Esophagus muscularis mucosa (tissue), 4 donors: Measurements from ENCODE around the gene ADAMTS16. TPM values are rescaled to one million over a fixed set of nuclear protein-coding genes. Genes with fewer than 3 reads are reported as not detected.
A peak's percentile ranks its signal among the peaks of the same experiment; 100 is the strongest.
"Not testable (repeated sequence)": the region's sequence is repeated elsewhere in the genome, so short reads cannot be mapped to it uniquely, and the experiment has no call there.

Experiments used
- DNase-seq: peaks from one replicate; pipeline ENCODE4 v3.0.0-alpha.2; 2017; ENCODE audit errors: extremely low spot score
- H3K27ac ChIP-seq, 4 donors: fragments of 200-600 bp; sonication (generic); replicated peaks in 1 of 4; 1 replicate in 3 of 4; 2 replicates in 1 of 4; pipeline ENCODE4 v1.5.1; 2016 to 2019; ENCODE audit warnings: mild to moderate bottlenecking in 1 of 4
- H3K27me3 ChIP-seq, 4 donors: fragments of 200-600 bp; sonication (generic); one replicate each; pipeline versions ENCODE4 v1.5.1 to v1.6.0; 2016 to 2019
- H3K36me3 ChIP-seq, 4 donors: fragments of 200-600 bp; sonication (generic); one replicate each; pipeline ENCODE4 v1.5.1; 2016 to 2019
- H3K4me1 ChIP-seq, 4 donors: fragments of 200-600 bp; sonication (generic); one replicate each; pipeline ENCODE4 v1.5.1; 2016 to 2019
- H3K4me3 ChIP-seq, 4 donors: fragments of 200-600 bp; sonication (generic); 1 replicate in 2 of 4; 2 replicates in 2 of 4; pipeline ENCODE4 v1.5.1; 2016 to 2019; ENCODE audit warnings: mild to moderate bottlenecking in 4 of 4, moderate library complexity in 1 of 4
- H3K9me3 ChIP-seq, 4 donors: fragments of 200-600 bp; sonication (generic); 1 replicate in 3 of 4; 2 replicates in 1 of 4; pipeline ENCODE4 v1.5.1; 2016 to 2019
- EP300 ChIP-seq: sonication (generic); formaldehyde crosslinking; IDR thresholded peaks from one replicate; pipeline ENCODE4 v1.6.1; 2017; ENCODE audit warnings: antibody characterized with exemption
- POLR2A ChIP-seq: fragments of 450-650 bp; IDR thresholded peaks from one replicate; pipeline ENCODE4 v1.6.1; 2017; ENCODE audit warnings: antibody characterized with exemption, moderate library complexity, mild to moderate bottlenecking, low read depth
- POLR2AphosphoS5 ChIP-seq, 2 donors: sonication (generic); formaldehyde crosslinking; IDR thresholded peaks; one replicate each; pipeline ENCODE4 v1.6.1; 2017; ENCODE audit warnings: antibody characterized with exemption in 2 of 2
- WGBS: methylation state at CpG from one replicate; pipeline ENCODE4 v1.1.5; 2018; 5-methylcytosine and 5-hydroxymethylcytosine counted together
- intact Hi-C: fragments of 100-400 bp; cut with DNase I; formaldehyde crosslinking; loops from one replicate; pipeline ENCODE4 v1.15.1; 2023
- total RNA-seq, 4 donors: library from RNA; depleted of rRNA; stranded (reverse); fragments of >200 nt; gene quantifications; one replicate each; pipeline versions ENCODE4 v1.1.0 to v1.2.1, GENCODE V29; 2016
- TF ChIP-seq, protein P1 (sequence below), 3 experiments: fragments of 200-600 bp in 2 of 3; fragments of 450-650 bp in 1 of 3; sonication (generic) in 2 of 3; IDR thresholded peaks; one replicate each; pipeline ENCODE4 v1.5.1; 2017 to 2019; ENCODE audit warnings: antibody characterized with exemption in 3 of 3, mild to moderate bottlenecking in 2 of 3, moderate library complexity in 1 of 3

Gene ADAMTS16
- total RNA-seq, 4 donors from 2014 or later, result 0.42 to 1.1 (median 0.50) TPM; not detected in 1

DNA sequence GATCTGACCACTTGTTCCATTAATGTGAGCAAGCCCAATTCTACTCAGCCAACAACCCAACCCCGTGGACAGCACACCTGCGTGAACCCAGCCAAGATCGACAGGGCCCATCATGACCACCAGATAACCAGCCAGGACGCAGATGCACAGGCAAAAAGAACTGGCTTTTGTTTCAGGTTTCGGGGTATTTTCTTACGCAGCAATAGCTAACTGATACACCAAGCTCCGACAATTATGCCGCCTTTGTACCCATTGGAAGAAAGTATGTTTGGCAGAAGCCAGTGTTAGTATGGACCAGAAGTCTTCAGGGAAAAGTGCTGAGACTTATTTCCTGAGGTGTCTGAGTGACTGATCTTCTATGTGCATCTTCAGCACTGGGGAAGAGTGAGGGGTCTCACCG lies 6.0 kb upstream of the ADAMTS16 start:
- H3K4me3 ChIP-seq, result no peak overlapping the region
- DNase-seq, result no peak
- peaks cover 0 to 5% (median 1%) of the 10 kb centered on the region in 4 donors for H3K9me3 ChIP-seq
- intact Hi-C loops, result no loop called here
- peaks cover 0 to 26% (median 0%) of the 10 kb centered on the region in 4 donors for H3K27me3 ChIP-seq
- TF ChIP-seq POLR2A, result no peak
- TF ChIP-seq, protein P1, sequence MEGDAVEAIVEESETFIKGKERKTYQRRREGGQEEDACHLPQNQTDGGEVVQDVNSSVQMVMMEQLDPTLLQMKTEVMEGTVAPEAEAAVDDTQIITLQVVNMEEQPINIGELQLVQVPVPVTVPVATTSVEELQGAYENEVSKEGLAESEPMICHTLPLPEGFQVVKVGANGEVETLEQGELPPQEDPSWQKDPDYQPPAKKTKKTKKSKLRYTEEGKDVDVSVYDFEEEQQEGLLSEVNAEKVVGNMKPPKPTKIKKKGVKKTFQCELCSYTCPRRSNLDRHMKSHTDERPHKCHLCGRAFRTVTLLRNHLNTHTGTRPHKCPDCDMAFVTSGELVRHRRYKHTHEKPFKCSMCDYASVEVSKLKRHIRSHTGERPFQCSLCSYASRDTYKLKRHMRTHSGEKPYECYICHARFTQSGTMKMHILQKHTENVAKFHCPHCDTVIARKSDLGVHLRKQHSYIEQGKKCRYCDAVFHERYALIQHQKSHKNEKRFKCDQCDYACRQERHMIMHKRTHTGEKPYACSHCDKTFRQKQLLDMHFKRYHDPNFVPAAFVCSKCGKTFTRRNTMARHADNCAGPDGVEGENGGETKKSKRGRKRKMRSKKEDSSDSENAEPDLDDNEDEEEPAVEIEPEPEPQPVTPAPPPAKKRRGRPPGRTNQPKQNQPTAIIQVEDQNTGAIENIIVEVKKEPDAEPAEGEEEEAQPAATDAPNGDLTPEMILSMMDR (IDR thresholded peaks at IDR 0.05), result no peak
- 94% methylated on average over 9 of the region's 9 CpGs for WGBS
- no peaks in the 10 kb centered on the region for H3K36me3 ChIP-seq
- no peaks in the 10 kb centered on the region for H3K4me1 ChIP-seq
- no peak overlapping the region for H3K27ac ChIP-seq

DNA sequence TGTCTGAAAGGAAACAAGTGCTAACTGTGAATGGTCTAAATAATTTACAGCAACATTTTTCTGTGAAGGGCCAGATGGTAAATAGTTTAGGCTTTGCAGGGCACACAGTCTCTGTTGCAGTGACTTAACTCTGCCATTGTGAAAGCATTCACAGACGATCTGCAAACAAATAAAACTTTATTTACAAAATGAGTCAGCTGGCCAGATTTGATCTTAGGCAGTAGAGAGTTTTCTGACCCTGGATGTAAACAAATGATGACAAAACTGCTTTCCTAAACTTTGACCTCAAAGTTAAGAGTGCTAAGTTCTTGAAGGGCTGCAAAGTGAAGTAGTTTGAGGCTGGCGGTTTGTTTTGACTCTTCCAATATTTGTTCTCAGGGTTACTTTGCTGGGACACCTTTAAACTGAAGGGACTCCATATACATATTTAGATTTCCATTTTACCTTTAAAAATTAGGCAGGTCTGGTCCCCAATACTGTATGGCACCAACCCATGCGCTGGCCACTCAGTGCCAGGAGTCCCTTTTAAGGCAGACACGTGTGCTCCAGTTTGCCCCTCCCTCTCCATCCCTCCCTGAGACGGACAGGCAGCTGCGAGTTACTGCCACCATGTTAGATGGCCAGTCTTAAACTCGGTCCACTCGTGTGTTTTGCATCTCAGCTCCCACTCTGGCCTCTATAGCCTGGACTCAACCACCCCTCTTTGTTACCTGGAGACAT lies 4.0 kb upstream of the ADAMTS16 start:
- intact Hi-C loops, result no loop called here
- 53% methylated on average over 8 of the region's 8 CpGs for WGBS

DNA sequence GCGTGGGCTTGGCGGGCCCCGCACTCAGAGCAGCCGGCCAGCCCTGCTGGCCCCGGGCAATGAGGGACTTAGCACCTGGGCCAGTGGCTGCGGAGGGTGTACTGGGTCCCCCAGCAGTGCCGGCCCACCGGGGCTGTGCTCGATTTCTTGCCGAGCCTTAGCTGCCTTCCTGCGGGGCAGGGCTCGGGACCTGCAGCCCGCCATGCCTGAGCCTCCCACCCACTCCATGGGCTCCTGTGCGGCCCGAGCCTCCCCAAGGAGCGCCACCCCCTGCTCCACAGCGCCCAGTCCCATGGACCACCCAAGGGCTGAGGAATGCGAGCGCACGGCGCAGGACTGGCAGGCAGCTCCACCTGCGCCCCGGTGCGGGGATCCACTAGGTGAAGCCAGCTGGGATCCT lies 2.3 kb upstream of the ADAMTS16 start:
- not testable (repeated sequence) for H3K9me3 ChIP-seq, H3K27ac ChIP-seq
- WGBS, result 100% methylated on average over 7 of the region's 24 CpGs

More for the DNA sequence above, 4.0 kb upstream of the ADAMTS16 start:
- Histone ChIP-seq H3K4me1 (peaks cover 17 to 20% (median 18%) of the 10 kb centered on the region in 4 donors), H3K27ac (no peak overlapping the region), H3K4me3 (no peak overlapping the region), H3K36me3 (no peaks in the 10 kb centered on the region), H3K9me3 (peaks cover 0 to 5% (median 1%) of the 10 kb centered on the region in 4 donors), H3K27me3 (peaks cover 0 to 40% (median 16%) of the 10 kb centered on the region in 4 donors)
- DNase-seq, result no peak
- TF ChIP-seq EP300, result no peak
- TF ChIP-seq, protein P1 (IDR thresholded peaks at IDR 0.05), result no peak
- no peak for TF ChIP-seq POLR2A
- no peak for TF ChIP-seq POLR2AphosphoS5 (IDR thresholded peaks at IDR 0.05)

DNA sequence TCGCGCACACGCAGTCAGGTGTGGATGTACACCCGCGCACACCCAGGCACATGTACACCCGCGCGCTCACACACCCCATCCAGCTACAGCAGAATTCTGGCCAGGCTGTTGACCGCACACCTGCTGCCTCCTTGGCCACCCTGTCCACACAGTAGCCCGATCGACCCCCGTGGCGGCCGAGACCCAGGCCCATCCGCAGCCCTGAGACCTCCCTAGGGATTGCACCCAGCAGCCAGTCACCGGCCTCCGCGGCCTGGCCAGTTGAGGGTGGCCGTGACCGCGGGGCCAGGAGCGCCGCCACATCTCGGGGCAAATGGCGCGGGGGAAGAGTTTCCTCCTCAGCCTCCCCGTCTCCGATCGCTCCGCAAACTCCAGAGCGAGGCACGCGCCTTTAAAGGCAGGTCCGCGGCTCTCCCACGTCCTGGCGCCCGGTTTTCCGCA lies 774 bp upstream of the ADAMTS16 start:
- Histone ChIP-seq H3K9me3 (no peaks in the 10 kb centered on the region), H3K4me3 (peak overlapping the region; percentile 42 to 57 (median 46)), H3K36me3 (no peaks in the 10 kb centered on the region), H3K4me1 (peaks cover 20 to 24% (median 23%) of the 10 kb centered on the region in 4 donors), H3K27ac (no peak overlapping the region), H3K27me3 (peaks cover 0 to 49% (median 20%) of the 10 kb centered on the region in 4 donors)
- no peak for TF ChIP-seq EP300
- no peak for TF ChIP-seq POLR2AphosphoS5 (IDR thresholded peaks at IDR 0.05)
- TF ChIP-seq, protein P1 (IDR thresholded peaks at IDR 0.05), result no peak
- intact Hi-C loops, result no loop called here
- 74% methylated on average over 8 of the region's 39 CpGs for WGBS
- no peak for DNase-seq

More for the DNA sequence above, 2.3 kb upstream of the ADAMTS16 start:
- intact Hi-C loops, H3K36me3 ChIP-seq, DNase-seq, H3K4me3 ChIP-seq: not testable (repeated sequence)
- peaks cover 20 to 24% (median 23%) of the 10 kb centered on the region in 4 donors for H3K4me1 ChIP-seq
- H3K27me3 ChIP-seq, result peaks cover 0 to 49% (median 20%) of the 10 kb centered on the region in 4 donors

DNA sequence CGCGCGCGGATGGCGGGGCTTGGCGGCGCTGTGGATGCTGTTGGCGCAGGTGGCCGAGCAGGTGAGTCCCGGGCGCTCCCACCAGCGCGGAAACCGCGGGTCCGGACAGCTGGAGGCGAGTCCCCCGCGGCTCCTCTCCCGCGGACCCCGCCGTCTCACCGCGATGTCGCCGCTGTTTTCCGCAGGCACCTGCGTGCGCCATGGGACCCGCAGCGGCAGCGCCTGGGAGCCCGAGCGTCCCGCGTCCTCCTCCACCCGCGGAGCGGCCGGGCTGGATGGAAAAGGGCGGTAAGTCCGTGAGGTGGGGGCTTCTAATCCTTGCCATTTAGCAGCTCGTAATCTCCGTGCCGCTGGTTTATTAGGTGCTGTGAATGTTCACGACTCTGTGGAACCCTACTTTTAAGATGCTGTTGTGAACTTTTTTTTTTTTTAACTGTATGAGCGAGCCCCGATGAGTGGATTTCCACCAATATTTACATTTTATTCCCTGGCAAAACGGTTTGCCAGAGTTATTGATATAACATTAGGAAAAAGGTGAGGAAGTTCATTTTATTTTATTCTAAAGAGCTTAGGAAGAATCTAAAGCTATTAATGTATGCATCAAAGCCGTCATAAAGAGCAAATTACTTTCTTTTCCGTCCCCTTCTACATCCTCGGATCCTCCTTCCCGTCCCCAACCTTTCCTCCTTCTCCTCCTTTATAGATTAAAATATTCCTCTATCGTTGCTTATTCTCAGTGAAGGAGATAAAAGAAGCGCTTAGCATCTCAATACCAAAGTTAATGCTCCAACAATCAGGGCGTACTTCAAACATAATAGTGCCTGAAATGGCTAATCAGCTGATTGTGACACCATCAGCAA lies 579 bp downstream of the ADAMTS16 start:
- intact Hi-C loops, result loop anchor here (2.0 kb wide), 1 partner anchor 254 kb away; no protein-coding TSS in a partner anchor
- DNase-seq, result no peak
- H3K27ac ChIP-seq, result peak overlapping the region in 1 of 4 donors; percentile 3
- peaks cover 20 to 24% (median 23%) of the 10 kb centered on the region in 4 donors for H3K4me1 ChIP-seq
- WGBS, result 2% methylated on average over 23 of the region's 57 CpGs
- H3K36me3 ChIP-seq, result no peaks in the 10 kb centered on the region
- peak overlapping the region; percentile 42 to 57 (median 46) for H3K4me3 ChIP-seq
- TF ChIP-seq POLR2AphosphoS5 (IDR thresholded peaks at IDR 0.05), result no peak
- TF ChIP-seq, protein P1 (IDR thresholded peaks at IDR 0.05), result no peak
- peaks cover 0 to 58% (median 20%) of the 10 kb centered on the region in 4 donors for H3K27me3 ChIP-seq
- H3K9me3 ChIP-seq, result no peaks in the 10 kb centered on the region
